Measurements from ENCODE around the gene HESX1. TPM values are rescaled to one million over a fixed set of nuclear protein-coding genes. Genes with fewer than 3 reads are reported as not detected.

Gene HESX1
- total RNA-seq, 2 experiments from 2014 or later, result 0.42 TPM; not detected in 1

GRCh38 chr3:57151749-57152148 is 48.0 kb downstream of the HESX1 start:
- Mint-ChIP-seq H3K27me3 (peaks cover 43% of the 10 kb centered on the region), H3K9me3 (no peaks in the 10 kb centered on the region), H3K4me1 (no peaks in the 10 kb centered on the region), H3K36me3 (ENCODE audit: low read depth) (no peaks in the 10 kb centered on the region), H3K4me3 (no peak overlapping the region), H3K27ac (no peak overlapping the region)
- ChIA-PET CTCF (no interaction called here), POLR2A (no interaction called here)
- DNase-seq, result no peak

GRCh38 chr3:57151021-57151449 is 48.7 kb downstream of the HESX1 start:
- peaks cover 38% of the 10 kb centered on the region for H3K27me3 Mint-ChIP-seq
- no peaks in the 10 kb centered on the region for H3K4me1 Mint-ChIP-seq

GRCh38 chr3:57150113-57150581 is 49.6 kb downstream of the HESX1 start:
- ChIA-PET POLR2A (no interaction called here), CTCF (no interaction called here)
- Mint-ChIP-seq H3K4me1 (no peaks in the 10 kb centered on the region), H3K27me3 (peaks cover 35% of the 10 kb centered on the region), H3K36me3 (ENCODE audit: low read depth) (no peaks in the 10 kb centered on the region), H3K9me3 (no peaks in the 10 kb centered on the region), H3K4me3 (no peak overlapping the region), H3K27ac (no peak overlapping the region)
- DNase-seq, result no peak

More at GRCh38 chr3:57151021-57151449, 48.7 kb downstream of the HESX1 start:
- CTCF ChIA-PET, result no interaction called here
- no peaks in the 10 kb centered on the region for H3K9me3 Mint-ChIP-seq
- POLR2A ChIA-PET, result no interaction called here
- H3K36me3 Mint-ChIP-seq (ENCODE audit: low read depth), result no peaks in the 10 kb centered on the region
- no peak for DNase-seq
- no peak overlapping the region for H3K4me3 Mint-ChIP-seq
- H3K27ac Mint-ChIP-seq, result no peak overlapping the region

Other genes starting within 250 kb of the HESX1 start
- not detected for gene SPATA12, start 139.3 kb downstream of the HESX1 start, total RNA-seq
- gene IL17RD, start 34.6 kb downstream of the HESX1 start, total RNA-seq, result not detected
- 10 to 100 TPM; 33.2 to 38.5 TPM for gene APPL1, start 27.8 kb upstream of the HESX1 start, total RNA-seq
- gene ASB14, start 92.7 kb upstream of the HESX1 start, total RNA-seq, result not detected

All from activated CD4-positive, alpha-beta T cell treated with anti-CD3 and anti-CD28 coated beads, Interleukin-2, amount 10 ng/mL, durations not matched to agents 7 days and 5 days (primary cell).